GM18520 (cell line): Measurements from ENCODE around the gene MAN2B2.

Experiments
- ATAC-seq: cut with Tn5 transposase; IDR thresholded peaks from one replicate; pipeline ENCODE4 v1.9.1; 2021; ENCODE audit not compliant: unreplicated experiment

MAN2B2 gene

GRCh38 chr4:6592804-6593563, 18.0 kb downstream of the MAN2B2 start:
- ATAC-seq = no peak

DNA sequence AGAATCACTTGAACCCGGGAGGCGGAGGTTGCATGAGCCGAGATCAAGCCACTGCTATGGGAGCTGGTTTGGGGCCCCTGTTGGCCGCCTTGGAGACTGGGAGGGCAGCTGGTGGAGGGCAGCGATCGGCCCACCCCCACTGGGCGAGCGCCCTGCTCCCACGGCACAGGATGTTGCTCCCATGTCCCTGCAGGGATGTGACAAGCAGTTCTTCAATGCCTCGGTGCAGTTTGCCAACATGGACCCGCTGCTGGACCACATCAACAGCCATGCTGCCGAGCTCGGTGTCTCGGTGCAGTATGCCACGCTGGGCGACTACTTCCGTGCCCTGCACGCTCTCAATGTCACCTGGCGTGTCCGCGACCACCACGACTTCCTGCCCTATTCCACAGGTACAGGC, 19.4 kb downstream of the MAN2B2 start:
- ATAC-seq = no peak

GRCh38 chr4:6594826-6595355, 19.9 kb downstream of the MAN2B2 start:
- no peak for ATAC-seq

- no peak for ATAC-seq
Measured at GRCh38 chr4:6595897-6596537, 21.0 kb downstream of the MAN2B2 start.

DNA sequence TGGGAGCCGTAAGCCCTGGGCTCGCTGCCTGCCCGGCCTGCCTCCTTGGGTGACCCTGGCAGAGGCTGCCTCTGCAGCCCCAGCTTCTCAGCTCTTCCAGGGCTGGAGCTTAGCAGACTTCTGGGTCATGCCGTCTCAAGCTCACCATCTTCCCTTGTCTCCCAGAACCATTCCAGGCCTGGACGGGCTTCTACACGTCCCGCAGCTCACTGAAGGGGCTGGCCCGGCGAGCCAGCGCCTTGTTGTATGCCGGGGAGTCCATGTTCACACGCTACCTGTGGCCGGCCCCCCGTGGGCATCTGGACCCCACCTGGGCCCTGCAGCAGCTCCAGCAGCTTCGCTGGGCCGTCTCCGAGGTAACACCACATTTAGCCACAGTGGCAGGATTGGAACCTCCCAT, 22.0 kb downstream of the MAN2B2 start:
- no peak for ATAC-seq

DNA sequence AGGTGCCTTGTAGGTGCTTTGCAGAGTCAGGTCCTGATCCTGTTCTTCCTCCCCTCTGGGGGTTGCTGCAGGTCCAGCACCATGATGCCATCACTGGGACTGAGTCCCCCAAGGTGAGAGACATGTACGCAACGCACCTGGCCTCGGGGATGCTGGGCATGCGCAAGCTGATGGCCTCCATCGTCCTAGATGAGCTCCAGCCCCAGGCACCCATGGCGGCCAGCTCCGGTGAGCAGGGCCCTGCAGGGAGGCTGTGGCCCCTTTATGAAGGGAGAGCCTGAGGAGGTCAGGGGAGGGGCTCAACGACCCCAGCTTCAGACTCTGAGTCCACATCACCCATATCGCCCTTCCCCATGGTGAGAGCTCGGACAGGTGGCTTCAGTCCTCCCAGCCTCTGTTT, 23.1 kb downstream of the MAN2B2 start:
- ATAC-seq = no peak

GRCh38 chr4:6598641-6599040, 23.7 kb downstream of the MAN2B2 start:
- no peak for ATAC-seq

DNA sequence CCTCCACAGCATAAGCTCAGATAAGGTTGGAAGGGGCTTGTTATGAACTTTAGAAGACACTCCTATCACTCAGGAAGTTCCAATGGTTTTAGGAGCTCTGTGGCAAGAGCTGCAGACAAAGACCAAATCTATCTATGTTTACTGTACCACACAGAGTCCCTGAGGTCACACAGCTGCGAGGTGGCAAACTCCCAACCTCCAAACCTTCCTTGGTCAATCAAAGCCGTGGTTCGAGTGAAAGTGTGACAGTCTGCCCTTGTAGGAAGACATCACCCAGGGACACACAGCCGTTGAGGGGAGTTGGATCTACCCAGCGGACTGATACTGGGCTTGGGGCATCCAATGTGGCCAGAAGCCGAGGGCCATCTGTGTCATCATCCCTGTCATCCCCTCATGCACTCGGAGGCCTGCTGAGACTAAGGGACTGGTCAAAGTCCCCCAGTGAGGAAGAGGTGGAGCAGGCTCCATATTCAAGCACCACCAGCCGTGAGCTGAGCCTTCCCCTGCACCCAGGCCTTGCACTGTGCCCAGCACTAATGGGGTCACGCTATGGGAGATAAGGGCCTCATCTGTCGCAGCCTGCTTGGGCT, 26.8 kb downstream of the MAN2B2 start:
- ATAC-seq = no peak

DNA sequence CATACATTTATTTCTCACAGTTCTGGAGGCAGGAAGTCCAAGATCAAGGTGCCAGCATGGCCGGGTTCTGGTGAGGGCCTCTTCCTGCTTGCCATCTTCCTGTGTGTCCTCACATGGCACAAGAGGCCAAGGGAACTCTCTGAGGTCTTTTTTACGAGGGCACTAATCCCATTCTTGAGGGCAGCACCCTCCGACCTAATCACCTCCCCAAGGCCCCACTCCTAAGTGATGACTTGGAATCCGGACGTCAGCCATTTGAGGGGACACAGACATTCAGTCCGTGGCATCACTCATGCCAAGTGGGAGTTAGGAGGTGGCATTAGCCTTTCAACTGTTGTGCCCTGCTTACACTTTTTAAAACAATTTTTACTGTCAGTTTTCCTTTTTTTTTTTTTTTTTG, 27.3 kb downstream of the MAN2B2 start:
- no peak for ATAC-seq

- no peak for ATAC-seq
Measured at GRCh38 chr4:6603128-6603527, 28.1 kb downstream of the MAN2B2 start.

GRCh38 chr4:6605114-6605513, 30.1 kb downstream of the MAN2B2 start:
- ATAC-seq = no peak

GRCh38 chr4:6605605-6606004, 30.6 kb downstream of the MAN2B2 start:
- ATAC-seq = no peak

DNA sequence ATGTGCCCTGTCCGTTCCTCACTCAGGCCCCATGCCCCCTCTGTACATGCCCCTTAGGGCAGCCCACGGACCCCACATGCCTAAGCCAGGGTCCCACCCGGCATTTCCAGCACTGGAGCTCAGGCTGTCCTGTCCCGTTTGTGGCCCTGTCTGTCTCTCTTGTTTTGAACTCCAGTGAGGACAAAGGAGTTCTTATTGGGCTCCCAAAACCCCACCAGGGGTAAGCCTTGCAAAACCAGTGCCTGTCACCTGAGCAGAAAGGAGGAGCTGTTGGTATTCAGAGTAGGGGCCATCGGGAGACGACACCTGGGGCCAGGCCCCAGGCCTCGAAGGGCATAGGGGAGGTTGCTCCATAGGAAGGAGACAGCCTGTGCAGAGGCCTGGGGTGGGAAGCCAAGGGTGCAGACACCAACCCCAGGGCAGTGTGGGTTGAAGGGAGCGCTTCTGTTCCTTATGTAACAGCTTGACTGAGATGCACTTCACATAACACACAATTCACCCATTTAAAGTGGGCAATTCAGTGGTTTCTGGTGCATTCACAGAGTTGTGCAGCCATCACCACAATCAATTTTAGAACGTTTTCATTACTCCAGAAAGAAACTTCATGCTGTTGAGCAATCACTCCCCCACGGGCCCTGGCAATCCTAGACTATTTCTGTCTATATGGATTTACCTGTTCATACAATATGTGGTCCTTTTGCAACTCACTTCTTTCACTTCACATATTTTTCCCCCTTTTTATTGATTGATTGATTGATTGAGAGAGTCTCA, 31.7 kb downstream of the MAN2B2 start:
- ATAC-seq = no peak

DNA sequence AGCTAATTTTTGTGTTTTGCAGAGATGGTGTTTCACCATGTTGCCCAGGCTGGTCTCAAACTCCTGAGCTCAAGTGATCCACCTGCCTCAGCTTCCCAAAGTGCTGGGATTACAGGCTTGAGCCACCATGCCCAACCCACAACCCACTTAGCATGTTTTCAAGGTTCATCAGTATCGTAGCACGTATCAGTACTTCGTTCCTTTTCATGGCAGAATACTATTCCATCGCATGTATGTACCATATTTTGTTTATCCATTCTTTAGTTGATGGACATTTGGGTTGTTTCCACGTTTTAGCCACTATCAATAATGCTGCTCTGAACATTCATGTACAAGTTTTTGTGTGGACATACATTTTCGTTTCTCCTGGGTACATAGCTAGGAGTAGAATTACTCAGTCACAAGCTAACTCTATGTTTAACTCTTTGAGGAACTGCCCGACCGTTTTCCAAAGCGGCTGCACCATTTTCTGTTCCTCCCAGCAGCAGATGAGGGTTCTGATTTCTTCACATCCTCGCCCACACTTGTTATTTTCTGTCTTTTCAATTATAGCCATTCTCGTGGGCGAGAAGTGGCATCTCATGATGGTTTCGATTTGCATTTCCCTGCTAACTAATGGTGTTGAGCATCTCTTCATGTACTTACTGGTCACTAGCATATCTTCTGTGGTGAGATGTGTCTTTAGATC, 32.5 kb downstream of the MAN2B2 start:
- ATAC-seq = no peak

GRCh38 chr4:6608758-6609414, 33.9 kb downstream of the MAN2B2 start:
- no peak for ATAC-seq

DNA sequence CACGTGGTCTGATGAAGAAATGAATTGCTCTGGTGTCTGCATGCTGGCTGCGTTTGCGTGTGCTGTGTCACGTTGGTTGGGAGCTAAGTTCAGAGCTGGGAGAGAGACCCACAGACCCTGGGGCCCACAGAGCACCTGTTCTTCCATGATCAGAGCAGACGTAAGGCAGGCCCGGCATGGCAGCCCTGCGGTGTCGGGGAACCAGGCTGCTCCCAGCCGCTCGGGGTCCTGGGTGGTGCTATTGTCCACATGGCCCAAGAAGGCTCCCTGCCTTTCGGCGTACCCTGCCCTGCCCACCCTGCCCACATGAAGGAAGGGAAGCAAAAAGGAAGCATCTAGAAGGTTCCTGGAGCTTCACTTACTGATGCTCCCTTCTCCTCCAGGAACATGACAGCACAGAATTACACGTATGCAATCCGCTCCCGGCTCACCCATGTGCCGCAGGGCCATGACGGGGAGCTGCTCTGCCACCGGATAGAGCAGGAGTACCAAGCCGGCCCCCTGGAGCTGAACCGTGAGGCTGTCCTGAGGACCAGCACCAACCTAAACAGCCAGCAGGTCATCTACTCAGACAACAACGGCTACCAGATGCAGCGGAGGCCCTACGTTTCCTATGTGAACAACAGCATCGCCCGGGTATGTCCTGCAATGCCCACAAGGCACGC, 34.6 kb downstream of the MAN2B2 start:
- no peak for ATAC-seq

GRCh38 chr4:6610856-6611430, 36.0 kb downstream of the MAN2B2 start:
- no peak for ATAC-seq

- no peak for ATAC-seq
Measured at GRCh38 chr4:6612961-6613675, 38.1 kb downstream of the MAN2B2 start.
